Activated T-cell treated with anti-CD3 and anti-CD28 coated beads, Interleukin-2, amount 50 U/mL, for 24 hours (primary cell): ENCODE data around the gene SOX10.

Experiments used
- DNase-seq: peaks from one replicate; pipeline ENCODE4 v3.0.0-alpha.2; 2020
- H3K27ac Mint-ChIP-seq: 2 replicates; pipeline ENCODE4 v1.8.0; 2020; ENCODE audit warnings: mild to moderate bottlenecking, mixed read lengths
- H3K27me3 Mint-ChIP-seq: 2 replicates; pipeline ENCODE4 v1.8.0; 2020; ENCODE audit warnings: mixed read lengths
- H3K36me3 Mint-ChIP-seq: 2 replicates; pipeline ENCODE4 v1.8.0; 2020; ENCODE audit warnings: low read depth, mixed read lengths
- H3K4me1 Mint-ChIP-seq: 2 replicates; pipeline ENCODE4 v1.8.0; 2020; ENCODE audit warnings: low read depth, mixed read lengths
- H3K4me3 Mint-ChIP-seq: 2 replicates; pipeline ENCODE4 v1.8.0; 2020; ENCODE audit warnings: mild to moderate bottlenecking, moderate library complexity, mixed read lengths
- H3K9me3 Mint-ChIP-seq: 2 replicates; pipeline ENCODE4 v1.8.0; 2020; ENCODE audit warnings: mixed read lengths

SOX10 gene

DNA sequence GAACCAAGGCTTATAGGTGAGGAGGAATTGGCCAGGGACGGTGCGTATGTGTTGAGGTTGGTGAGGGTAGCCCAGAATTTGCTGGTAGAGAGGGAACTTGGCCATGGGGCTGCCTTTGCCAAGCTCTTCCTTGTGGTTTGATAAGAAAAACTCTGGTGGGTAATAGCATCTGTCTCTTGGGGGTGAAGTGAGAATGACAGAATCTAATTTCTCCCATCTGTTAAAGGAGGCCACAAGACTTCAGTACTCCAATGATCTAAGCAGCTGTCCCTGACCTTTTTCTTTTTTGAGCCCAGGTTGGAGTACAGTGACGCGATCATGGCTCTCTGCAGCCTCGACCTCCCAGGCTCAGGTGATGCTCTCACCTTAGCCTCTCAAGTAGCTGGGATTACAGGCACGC is 36.9 kb upstream of the SOX10 start:
- DNase-seq: no peak
- Mint-ChIP-seq H3K9me3 (no peaks in the 10 kb centered on the region), H3K27me3 (no peaks in the 10 kb centered on the region), H3K4me3 (no peak overlapping the region), H3K27ac (no peak overlapping the region), H3K4me1 (no peaks in the 10 kb centered on the region), H3K36me3 (no peaks in the 10 kb centered on the region)

GRCh38 chr22:38018938-38019827 is 34.8 kb upstream of the SOX10 start:
- no peak overlapping the region for H3K27ac Mint-ChIP-seq
- no peak overlapping the region for H3K4me3 Mint-ChIP-seq
- no peaks in the 10 kb centered on the region for H3K27me3 Mint-ChIP-seq
- no peaks in the 10 kb centered on the region for H3K36me3 Mint-ChIP-seq
- DNase-seq: no peak
- H3K4me1 Mint-ChIP-seq: no peaks in the 10 kb centered on the region
- no peaks in the 10 kb centered on the region for H3K9me3 Mint-ChIP-seq

DNA sequence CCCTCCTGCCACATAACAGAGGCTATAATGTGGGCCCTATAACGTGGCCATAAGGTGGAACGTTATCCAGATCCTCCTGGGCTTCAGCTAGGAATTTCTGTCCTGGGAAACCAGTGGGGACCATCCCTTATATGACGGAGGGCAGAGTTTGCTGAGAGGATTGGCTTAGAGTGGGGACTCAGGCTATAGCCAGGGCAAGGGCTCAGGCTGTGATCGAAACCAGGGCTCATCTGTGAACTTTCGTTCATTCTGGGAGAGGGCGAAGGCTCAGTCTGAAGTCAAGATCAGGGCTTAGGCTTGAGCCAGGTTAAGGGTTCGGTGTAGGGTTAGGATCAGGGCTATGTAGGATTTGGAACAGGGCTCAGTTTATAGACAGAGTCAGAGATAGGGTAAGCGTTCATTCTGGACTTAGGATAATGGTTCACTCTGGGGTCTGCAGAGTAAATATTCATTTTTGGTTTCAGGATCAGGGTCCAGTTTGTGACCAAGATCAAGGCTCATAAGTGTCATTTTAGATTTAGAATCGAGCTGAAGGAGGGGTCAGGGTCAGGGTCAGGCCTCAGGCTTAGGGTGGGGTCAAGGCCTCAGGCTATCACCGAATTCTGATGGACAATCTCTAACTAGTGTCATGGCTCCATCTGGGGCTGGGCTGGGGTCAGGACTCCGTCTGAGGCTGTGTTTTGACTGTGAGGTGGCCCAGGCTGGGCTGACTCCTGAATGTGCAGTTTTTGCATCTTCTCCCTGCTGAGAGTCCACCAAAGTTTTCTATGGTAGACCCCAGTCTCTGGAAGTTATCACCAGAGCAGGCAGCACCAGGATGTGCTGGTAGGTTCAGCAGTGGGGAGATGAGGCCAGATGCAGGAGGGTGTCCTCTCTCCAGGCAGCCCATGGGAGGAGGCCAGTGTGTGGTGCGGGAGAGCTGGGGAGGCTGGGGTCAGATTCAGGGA is 33.9 kb upstream of the SOX10 start:
- Mint-ChIP-seq H3K4me1 (no peaks in the 10 kb centered on the region), H3K4me3 (no peak overlapping the region), H3K27me3 (no peaks in the 10 kb centered on the region), H3K27ac (no peak overlapping the region), H3K36me3 (no peaks in the 10 kb centered on the region), H3K9me3 (no peaks in the 10 kb centered on the region)
- DNase-seq: no peak

DNA sequence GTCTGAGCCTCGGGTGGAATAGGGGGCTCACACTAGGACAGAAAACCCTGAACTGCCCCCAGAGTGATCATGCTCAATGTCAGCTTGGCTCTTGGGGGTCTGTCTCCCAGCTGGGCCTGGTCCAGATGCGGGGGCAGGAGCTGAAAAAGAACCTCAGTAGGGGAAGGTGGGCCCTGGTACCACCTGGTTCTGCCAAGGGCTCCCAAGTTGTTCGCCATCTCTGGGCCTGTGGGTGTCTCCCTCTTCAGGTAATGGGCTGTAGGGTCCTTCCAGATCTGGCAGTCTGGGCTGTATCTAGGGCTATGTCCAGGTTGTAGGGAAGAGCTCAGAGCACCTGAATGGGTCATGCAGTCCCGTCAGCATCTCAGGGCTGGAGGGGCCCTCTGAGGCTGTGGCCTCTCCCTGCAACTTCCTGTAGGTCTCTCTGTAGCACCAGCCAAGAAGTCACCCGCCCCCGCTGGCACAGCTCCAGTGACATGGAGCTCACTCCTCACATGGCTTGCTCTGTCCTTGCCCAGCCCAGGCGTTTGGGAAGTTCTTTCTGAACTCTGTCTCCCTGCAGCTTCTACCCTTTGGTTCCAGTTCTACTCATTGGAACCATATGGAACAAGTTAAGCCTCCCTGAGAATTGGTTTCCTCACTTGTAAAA is 33.0 kb upstream of the SOX10 start:
- no peaks in the 10 kb centered on the region for H3K27me3 Mint-ChIP-seq
- no peak overlapping the region for H3K4me3 Mint-ChIP-seq
- H3K4me1 Mint-ChIP-seq: no peaks in the 10 kb centered on the region
- no peak overlapping the region for H3K27ac Mint-ChIP-seq
- no peaks in the 10 kb centered on the region for H3K36me3 Mint-ChIP-seq
- no peaks in the 10 kb centered on the region for H3K9me3 Mint-ChIP-seq
- DNase-seq: no peak

DNA sequence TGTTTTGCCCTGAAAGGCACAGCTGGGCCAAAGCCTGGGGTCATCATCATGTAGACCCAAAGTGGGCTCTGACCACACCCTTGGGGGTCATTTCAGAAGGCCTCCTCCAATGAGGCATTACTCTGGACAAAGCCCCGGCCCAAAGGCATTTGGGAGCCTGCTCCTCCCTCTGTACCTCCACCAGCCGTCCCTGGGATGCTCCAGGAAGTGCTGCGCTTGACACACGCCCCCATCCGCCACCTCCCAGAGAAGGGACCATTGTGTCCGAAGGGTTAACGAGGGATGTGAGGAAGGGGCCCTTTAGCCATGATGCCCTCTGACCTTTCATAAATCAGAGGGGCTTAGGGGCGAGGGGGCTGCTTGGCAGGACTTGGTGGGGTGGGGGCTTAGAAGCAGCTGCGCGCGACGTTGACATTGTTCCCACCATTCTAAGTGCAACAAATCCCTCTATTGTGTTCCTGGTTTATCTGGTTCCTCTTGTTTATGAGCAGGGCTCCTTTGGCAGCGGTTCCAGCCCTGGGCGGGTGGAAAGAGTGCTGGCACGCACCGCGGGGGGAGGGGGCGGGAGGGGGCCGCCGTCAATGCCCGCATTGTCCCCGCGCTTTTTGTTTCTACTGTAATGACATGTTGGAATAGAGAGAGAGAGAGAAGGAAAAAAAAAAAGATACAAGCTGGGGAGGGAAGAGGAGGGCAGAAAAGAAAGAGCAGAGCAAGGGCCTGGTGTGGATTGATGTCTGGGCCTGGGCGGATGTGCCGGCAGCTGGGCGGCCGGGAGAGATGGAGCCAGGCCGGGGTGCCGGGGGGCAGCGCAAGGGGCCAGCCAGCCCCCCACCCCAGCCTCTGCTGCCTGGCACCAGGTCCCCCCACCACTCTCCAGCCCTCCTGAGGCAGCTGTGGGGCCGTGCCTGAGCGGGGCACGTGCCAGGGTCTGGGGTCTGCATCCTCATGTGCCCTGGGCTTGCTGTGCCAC is 32.1 kb upstream of the SOX10 start:
- Mint-ChIP-seq H3K27me3 (no peaks in the 10 kb centered on the region), H3K9me3 (no peaks in the 10 kb centered on the region), H3K27ac (no peak overlapping the region), H3K36me3 (no peaks in the 10 kb centered on the region), H3K4me3 (no peak overlapping the region), H3K4me1 (no peaks in the 10 kb centered on the region)
- DNase-seq: no peak

GRCh38 chr22:38014083-38014482 is 29.7 kb upstream of the SOX10 start:
- Mint-ChIP-seq H3K4me1 (peaks cover under 1% of the 10 kb centered on the region), H3K9me3 (no peaks in the 10 kb centered on the region), H3K4me3 (no peak overlapping the region), H3K27ac (no peak overlapping the region), H3K27me3 (no peaks in the 10 kb centered on the region), H3K36me3 (no peaks in the 10 kb centered on the region)
- no peak for DNase-seq

- peaks cover 4% of the 10 kb centered on the region for H3K4me1 Mint-ChIP-seq
- DNase-seq: no peak
Observed at GRCh38 chr22:38012604-38013072, 28.3 kb upstream of the SOX10 start.

GRCh38 chr22:38009000-38009806 is 24.8 kb upstream of the SOX10 start:
- Mint-ChIP-seq H3K36me3 (no peaks in the 10 kb centered on the region), H3K9me3 (no peaks in the 10 kb centered on the region), H3K4me1 (peaks cover 4% of the 10 kb centered on the region), H3K27me3 (no peaks in the 10 kb centered on the region), H3K27ac (peak overlapping the region; percentile 17), H3K4me3 (no peak overlapping the region)
- no peak for DNase-seq

More at GRCh38 chr22:38012604-38013072, 28.3 kb upstream of the SOX10 start:
- Mint-ChIP-seq H3K27me3 (no peaks in the 10 kb centered on the region), H3K27ac (no peak overlapping the region), H3K9me3 (no peaks in the 10 kb centered on the region), H3K4me3 (no peak overlapping the region), H3K36me3 (no peaks in the 10 kb centered on the region)

DNA sequence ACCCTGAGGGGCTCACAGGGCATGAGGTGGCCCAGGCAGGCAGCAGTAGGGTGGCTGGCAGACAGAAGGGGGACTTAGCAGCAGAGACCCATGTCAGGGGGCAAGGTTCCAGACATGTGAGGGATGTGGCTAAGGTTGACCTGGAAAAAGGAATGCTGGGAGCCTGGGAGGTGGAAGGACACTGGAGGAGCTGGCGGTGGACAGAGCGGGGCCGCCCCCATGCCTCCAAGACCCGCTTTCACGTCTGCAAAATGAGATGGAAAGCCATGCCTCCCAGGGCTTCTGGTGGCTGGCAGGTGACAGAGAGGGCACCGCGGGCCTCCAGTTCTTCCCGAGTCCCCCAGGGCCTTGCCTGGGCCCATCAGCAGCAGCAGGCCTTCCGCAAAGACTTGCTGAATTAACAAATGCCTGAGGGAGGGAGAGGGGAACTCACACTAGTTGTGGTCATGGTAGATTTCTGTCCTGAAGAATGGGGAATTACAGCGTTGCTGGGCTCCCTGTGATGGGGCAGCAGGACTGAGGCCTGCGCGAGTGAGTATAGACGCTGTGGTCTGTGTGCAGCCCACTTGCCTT is 23.1 kb upstream of the SOX10 start:
- Mint-ChIP-seq H3K4me3 (no peak overlapping the region), H3K4me1 (peaks cover 4% of the 10 kb centered on the region), H3K9me3 (no peaks in the 10 kb centered on the region), H3K27ac (no peak overlapping the region), H3K36me3 (no peaks in the 10 kb centered on the region), H3K27me3 (no peaks in the 10 kb centered on the region)
- no peak for DNase-seq

GRCh38 chr22:38006906-38007305 is 22.6 kb upstream of the SOX10 start:
- Mint-ChIP-seq H3K27me3 (no peaks in the 10 kb centered on the region), H3K9me3 (no peaks in the 10 kb centered on the region), H3K4me3 (no peak overlapping the region), H3K4me1 (peaks cover 4% of the 10 kb centered on the region), H3K36me3 (no peaks in the 10 kb centered on the region), H3K27ac (no peak overlapping the region)
- DNase-seq: no peak

DNA sequence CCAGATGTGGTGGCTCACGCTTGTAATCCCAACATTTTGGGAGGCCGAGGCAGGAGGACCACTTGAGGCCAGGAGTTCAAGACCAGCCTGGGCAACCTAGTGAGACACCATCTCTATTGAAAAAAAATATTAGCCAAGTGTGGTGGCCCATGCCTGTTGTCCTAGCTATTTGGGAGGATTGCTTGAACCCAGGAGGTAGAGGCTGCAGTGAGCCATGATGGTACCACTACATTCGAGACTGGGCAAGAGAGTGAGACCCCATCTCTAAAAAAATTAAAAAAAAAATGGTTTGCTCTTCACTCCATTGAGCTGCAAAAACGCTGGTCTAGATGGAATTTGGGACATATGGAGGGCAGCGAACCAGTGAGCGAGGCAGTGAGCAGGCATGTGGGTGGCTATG is 21.6 kb upstream of the SOX10 start:
- Mint-ChIP-seq H3K4me3 (no peak overlapping the region), H3K36me3 (no peaks in the 10 kb centered on the region), H3K4me1 (peaks cover 4% of the 10 kb centered on the region), H3K27me3 (no peaks in the 10 kb centered on the region), H3K27ac (no peak overlapping the region), H3K9me3 (no peaks in the 10 kb centered on the region)
- no peak for DNase-seq

GRCh38 chr22:37999640-38000272 is 15.4 kb upstream of the SOX10 start:
- DNase-seq: no peak
- no peak overlapping the region for H3K4me3 Mint-ChIP-seq
- peaks cover 5% of the 10 kb centered on the region for H3K4me1 Mint-ChIP-seq
- no peaks in the 10 kb centered on the region for H3K9me3 Mint-ChIP-seq
- H3K27me3 Mint-ChIP-seq: no peaks in the 10 kb centered on the region
- no peak overlapping the region for H3K27ac Mint-ChIP-seq
- no peaks in the 10 kb centered on the region for H3K36me3 Mint-ChIP-seq
